Mesenteric fat pad (tissue), 1 donor: Measurements from ENCODE around the gene SPPL2B. TPM values are rescaled to one million over a fixed set of nuclear protein-coding genes. Genes with fewer than 3 reads are reported as not detected.
A peak's percentile ranks its signal among the peaks of the same experiment; 100 is the strongest.

ENCODE experiments used
- DNase-seq: peaks from one replicate; pipeline ENCODE4 v3.0.0-alpha.2; 2020; ENCODE audit warnings: low spot score
- total RNA-seq: library from RNA; stranded (reverse); fragmentation: NEBNext Ultra II Directional; extraction: Animal tissue kit (Norgen Biotek cat#: 25700); gene quantifications from one replicate; pipeline ENCODE4 v1.2.1, GENCODE V29; 2021
- donor health status: DM: yes; HTN: yes; CAD: no.

The SPPL2B gene
- total RNA-seq, 1 donor from 2014 or later = 37.8 TPM

DNA sequence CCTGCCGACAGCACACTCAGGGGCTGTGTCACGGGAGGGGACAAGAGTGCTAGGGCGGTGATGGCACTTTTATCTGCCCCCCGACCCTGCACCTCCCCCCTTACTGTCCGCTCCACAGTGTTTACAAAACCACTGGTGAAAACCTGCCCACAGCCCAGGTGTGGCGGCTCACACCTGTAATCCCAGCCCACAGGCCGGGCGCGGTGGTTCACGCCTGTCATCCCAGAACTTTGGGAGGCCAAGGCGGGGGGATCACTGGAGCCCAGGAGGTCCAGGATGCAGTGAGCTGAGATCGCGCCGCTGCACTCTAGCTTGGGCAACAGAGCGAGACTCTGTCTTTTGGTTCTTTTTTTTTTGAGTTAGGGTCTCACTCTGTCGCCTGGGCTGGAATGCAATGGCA is 32.3 kb upstream of the SPPL2B start:
- no peak for DNase-seq

DNA sequence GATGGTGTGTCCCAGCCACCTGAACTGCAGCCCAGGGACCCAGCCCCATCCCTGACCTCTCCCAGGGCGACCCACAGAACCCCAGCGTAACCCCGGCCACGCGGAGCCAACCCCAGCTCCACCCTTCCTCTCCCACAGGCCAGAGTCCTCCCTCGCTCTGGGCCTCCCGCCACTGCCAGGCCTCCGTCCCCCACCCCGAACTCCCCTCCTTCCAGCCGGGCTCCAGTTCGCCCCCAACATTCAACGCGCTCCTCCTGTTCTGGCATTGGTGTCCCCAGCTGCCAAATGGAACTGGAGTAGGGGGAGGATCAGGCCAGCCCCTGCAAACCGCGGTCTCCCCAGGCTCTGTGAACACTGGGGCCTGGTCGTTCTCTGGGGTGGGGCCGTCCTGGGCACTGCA is 28.0 kb upstream of the SPPL2B start:
- DNase-seq = no peak

DNA sequence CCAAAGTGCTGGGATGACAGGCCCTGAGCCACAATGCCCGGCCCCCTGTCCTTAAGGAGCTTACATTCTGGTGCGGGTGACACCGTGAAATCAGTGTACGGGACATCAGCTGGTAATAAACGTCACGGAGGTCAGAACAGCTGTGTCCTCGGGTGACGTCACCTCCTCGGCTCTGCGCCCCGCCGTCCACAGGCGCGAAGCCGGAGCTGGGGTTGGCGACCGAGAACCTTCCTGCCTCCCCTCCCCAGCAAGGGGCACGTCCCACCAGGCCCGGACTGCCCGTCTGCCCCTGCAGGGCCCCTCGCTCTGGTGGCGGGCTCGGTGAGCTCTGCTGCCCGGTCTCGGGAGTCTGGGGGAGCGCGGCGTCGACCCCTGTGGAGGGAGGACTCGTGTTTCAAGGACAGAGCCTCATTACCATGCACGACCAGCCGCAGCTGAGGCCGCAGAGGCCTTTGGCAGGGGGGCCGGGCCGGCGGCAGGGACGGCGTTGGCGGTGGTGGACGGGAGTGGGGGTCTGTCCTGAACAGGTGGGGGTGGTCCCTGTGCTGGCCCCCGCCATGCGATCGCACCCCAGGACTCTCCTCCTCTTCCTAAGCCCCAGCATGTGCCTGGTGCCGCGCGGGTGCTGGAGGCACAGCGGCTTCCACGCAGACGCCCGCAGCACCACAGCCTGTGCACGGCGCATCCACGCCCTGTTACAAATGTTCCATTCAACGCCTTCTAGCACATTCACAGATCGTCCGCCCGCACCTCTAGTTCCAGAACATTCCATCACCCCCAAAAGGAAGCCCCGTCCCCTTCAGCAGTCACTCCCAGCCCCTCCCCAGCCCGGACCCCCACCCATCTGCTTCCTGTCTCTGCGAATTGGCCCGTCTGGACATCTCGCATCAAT is 25.9 kb upstream of the SPPL2B start:
- no peak for DNase-seq

DNA sequence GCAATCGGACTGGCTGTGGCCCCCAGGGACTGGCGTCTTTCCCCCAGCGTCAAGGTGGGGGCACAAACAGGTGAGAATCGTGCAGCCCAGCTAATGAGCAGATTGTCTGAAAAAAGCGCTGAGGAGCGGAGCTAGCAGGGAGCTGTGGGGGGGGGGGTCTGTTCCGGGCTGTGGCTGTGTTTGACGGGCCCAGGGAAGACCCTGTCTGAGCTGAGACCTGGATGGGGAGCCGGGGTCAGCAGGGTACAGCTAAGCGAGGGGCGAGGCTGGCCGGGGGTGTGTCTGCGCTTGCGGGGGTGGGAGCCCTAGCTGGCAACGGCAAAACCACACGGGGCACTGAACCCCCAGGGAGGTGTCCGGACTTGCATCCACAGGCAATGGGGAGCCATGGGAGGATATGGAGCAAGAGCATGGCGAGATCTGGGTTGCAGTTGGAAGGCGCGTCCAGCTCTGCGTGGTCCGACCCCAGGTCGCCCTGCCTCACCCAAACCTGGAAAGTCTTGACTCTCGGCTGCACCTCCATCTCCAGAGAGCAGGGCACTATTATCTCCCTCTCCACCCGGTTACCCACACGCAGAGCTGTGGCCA is 25.2 kb upstream of the SPPL2B start:
- DNase-seq = no peak

DNA sequence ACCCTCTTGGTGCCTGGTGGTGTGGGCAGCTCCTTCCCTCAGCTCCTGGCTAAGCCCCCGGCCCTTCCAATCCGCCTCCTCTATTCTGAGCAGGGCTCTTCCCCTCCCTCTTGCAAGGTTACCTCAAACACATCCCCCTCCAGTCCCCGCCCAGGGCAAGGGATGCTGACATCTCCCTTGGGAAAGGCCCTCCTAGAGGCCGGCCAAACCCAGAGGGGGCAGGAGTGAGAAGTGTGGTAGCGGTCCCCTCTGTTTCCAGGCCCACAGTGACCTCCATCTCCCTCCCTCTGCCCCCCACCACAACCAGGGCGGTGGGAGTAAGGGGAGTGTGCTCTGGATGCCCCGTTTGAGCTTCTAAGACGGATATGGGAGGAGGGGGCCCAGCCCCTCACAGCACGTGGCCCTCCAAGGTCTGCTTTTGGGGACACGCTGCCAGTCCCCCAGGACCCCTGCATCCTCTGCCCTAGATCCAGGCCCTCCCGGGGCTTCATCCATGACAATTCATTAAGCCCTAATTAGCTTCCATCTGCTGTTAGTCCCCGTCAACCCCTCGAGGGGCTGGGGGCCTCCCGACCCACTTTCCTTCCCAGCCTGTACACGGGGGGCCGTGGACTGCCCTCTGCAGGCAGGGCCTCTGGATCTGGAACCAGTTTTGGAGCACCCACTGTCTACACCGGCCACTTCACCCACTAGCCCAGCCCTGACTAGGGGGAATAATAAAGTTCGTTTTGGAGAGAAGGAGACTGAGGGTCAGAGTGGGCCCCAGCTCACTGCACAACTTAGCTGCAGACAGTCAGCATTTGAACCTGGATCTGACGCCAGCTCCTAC is 22.8 kb upstream of the SPPL2B start:
- DNase-seq = no peak

DNA sequence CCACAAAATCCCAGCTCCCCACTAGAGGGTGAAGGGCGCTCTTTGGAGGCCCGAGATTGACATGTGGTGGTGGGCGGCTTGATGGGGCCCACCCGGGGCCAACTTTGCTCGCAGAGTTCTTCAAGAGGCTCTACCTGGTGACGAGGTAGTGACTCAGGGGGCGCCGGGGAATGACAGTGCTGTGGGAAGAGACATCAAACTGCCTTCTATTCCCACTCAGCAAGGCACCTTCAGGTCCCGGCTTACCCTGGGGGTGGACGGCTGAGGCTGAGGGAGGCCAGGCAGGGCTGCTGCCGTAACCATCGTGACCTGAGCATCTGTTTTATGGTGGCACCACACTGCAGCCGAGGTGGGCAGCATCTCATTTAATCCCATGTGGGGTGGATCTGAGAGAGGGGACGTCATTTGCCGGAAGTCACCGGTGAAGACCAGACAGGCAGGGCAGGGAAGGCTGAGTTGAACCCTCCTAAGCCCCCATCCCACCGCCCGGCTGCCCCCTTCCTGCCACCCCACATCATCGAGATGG is 22.1 kb upstream of the SPPL2B start:
- DNase-seq = no peak

DNA sequence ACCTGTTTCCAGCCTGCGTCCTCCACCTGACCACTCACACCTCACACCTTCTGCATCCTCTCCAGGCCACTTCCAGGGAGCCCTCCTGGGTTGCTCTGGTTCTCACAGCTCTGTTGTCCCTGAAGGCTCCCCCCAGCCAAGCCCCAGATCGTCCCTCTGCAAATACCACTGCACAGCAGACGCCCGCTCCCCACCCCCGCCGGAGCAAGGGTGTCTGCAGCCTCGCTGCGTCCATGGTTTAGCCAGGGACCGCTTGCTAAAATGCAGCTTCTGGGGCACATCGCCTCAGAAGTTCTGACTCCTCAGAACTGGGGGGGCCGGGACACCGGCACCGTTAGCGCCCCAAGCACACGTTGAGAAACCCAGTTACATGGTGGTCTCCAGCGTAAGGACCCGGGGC is 21.5 kb upstream of the SPPL2B start:
- no peak for DNase-seq

DNA sequence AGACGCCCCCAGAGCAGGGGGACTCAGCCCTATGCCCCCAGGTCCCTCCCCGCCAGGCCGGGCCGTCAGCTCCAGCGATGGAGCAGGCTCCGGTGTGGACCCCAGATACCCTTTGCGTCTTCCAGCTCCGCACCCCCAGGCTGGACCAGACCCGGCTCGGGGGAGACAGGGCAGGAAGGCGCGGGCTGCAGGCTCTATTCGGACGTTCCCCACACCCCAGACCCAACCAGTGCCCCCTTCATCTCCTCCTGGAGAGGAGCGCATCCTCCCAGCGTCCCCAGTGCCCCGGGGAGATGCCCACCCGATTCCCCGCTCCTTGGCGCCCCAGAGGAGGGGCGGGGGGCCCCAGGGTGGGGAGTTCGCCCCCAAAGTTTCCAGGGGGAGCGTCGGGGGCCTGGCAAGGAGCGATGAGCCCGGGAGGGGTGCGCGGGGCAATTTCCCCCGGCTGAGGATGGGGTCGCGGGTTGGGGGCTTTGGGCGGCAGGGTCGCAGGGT is 20.9 kb upstream of the SPPL2B start:
- no peak for DNase-seq

DNA sequence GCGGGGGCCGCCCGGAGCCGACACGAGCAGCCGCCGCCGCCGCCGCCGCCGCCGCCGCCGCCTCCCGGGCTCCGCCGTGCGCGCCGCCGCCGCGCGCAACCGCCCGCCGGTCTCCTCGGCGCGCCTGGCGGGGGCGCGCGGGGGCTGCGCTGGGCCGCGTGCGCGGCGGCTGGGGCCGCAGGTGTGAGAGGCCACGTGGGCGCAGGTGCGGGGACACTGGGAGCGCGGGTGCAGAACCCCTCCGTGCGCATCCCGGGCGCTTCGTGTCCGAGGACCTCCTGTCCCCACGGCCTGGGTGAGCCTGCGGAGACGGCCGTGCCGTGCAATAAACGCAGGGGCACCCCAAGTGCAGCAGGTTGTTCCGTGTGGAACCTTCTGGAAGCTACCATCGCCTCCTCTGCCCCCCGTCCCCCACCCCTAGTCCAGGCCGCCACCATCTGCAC is 20.3 kb upstream of the SPPL2B start, which contains the start of gene LINGO3:
Gene LINGO3 (minus strand): TSS at position 41 of the 443 bp plus-strand sequence. CDS start 16,378 bp downstream, outside the sequence.
- no peak for DNase-seq

DNA sequence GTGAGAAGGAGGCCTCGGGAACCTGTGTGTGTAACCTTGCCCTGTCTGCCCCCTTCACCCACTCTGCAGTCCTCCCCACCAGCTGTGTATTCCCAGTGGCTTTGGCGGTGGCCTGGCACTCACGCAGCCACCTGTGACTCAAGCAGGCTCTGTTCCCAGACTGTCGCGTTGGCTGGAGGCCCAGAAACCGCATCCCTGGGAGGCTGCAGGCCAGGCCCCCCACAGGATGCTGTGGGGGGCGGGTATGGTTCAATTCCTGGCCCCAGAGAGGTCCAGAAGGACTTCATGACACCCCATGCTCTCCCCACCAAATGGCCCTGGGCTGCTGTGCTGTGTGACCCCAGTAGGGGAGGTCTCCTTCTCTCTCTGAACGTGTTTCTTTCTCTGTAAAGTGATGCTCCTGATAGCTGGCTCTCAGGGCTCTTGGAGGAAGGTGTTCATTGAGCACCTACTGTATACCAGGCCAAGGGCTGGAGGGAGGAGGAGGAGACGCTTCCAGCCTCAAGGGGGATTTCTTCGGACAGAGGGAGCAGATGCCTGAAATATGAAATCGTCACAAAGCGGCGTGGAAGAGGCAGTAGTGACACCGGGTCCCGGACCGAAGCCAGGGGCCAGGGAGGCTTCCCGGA is 18.6 kb upstream of the SPPL2B start:
- no peak for DNase-seq

DNA sequence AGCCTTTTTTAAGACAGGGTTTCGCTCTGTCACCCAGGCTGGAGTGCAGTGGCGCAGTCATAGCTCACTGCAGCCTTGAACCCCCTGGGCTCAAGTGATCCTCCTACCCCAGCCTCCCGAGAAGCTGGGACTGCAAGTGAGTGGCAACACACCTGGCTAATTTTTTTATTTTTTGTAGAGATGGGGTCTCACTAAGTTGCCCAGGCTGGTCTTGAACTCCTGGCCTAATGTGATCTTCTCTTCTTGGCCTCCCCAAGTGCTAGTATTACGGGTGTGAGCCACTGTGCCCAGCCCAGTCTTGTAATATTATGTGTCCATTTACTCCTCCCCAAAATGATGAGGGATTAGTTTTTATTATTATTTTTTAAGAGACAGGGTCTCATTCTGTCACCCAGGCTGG is 17.4 kb upstream of the SPPL2B start:
- no peak for DNase-seq

DNA sequence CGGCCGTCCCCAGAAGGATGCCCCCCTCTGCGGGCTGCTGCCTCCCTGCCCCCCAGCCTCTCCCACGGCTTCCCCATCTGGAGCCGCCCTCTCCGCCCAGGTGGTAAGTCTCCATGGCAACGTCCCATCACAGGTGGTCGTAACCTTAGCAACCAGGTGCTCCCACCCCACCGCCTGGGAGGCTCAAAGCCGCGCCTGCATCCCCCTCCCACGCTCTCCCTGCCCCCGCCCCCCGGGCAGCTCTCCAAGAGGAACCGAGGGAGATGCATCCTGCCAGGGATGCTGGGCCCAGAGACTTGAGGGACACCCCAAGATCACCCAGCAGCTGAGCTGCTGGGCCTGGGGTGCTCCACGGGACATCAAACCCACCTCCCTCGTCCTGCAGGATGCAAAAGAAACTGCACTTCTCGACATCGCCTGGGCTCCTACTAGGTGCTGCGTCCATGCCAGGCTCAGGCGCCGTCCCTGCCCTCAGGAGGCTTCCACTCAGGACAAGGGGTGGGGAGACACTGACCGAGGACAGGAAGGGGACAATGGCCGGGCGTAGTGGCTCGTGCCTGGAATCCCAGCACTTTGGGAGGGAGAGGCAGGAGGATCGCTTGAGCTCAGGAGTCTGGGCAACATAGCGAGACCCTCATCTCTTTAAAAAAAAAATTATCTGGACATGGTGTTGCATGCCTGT is 15.5 kb upstream of the SPPL2B start:
- no peak for DNase-seq

DNA sequence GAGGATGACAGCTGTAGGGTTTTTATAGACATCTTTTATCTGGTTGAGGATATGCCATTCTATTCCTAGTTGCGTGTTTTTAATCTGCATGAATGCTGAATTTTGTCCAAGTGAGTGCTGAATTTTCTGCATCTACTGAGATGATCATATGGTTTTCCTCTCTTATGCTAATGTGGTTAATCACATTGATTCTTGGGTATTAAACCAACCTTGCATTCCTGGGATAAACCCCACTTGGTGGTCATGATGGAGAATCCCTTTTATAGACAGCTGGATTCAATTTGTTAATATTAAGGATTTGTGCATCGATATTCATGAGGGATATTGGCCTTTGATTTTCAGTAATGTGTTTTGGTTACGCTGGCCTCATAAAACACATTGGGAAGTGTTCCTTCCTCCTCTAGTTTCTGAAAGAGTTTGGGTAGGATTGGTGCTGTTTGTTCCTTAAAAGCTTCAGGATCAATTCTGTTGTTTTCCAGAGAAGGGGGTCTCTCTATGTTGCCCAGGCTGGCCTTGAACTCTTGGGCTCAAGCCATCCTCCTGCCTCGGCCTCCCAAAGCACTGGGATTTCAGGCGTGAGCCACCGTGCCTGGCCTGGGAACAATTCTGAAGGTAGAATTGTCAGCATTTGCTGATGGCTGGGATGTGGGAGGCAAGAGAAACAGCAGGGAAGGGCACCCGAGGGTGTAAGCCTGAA is 13.2 kb upstream of the SPPL2B start:
- DNase-seq = no peak

DNA sequence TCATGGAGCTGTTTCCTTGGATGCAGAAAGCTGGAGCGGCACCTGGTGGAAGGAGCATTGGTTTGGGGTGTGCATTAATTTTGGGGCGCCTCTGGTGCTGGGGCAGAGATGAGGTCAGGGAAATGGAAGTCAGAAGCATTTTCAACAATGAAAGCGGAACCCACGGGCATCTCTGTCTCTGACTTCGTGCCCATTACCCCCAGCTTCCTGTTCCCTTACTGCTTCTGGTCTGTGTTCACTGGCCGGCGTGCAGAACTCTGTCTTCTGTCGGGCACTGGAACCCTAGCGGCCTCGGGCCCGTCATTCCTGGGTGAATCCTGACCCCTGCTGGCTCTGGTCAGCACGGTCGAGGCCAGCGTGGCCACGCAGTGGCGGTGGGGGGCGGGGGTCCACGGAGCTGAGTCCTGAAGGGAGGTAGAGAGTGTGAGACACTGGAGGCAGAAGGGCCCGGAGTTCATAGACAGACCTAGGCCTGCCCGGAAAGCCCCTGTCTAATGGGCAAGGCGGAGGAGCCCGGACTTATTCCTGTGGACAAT is 12.6 kb upstream of the SPPL2B start:
- DNase-seq = peak; percentile 92

DNA sequence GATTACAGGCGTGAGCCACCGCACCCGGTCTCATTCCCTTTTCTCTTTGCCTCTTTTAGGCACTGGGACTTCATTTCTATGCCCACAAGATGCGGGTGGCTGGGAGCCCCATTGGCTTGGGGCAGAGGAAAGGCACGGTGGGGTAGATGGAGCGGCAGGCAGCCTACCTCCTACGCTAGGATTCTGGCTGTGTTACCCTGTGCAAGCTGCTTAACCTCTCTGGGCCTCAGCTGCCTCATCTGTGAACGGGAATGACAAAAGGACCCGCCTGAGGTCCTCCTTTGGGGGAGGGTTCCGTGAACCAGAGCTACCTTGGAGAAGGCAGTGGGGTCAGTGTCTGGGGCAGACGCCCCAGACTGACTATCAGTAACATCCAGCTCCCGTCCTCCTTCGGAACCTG is 11.2 kb upstream of the SPPL2B start:
- no peak for DNase-seq

DNA sequence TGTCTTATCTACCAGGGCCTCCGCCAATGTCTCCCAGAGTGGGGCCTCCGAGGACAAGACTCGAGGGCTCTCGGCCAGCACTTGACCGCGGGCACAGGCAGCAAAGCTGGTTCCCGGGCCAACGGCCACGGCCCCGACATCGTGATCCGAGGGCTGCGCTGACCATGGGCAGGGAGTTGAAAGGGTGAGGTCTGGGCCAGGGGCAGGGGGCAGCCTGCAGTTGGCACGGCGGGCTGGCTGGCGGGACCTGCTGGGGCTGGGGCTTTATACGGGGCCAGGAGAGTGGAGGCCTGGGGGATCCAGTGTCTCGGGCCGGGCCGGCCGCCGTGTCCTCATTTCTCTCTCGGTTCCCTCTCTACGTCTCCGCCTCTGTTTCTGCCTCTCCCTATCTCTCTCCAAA is 10.7 kb upstream of the SPPL2B start:
- DNase-seq = no peak

DNA sequence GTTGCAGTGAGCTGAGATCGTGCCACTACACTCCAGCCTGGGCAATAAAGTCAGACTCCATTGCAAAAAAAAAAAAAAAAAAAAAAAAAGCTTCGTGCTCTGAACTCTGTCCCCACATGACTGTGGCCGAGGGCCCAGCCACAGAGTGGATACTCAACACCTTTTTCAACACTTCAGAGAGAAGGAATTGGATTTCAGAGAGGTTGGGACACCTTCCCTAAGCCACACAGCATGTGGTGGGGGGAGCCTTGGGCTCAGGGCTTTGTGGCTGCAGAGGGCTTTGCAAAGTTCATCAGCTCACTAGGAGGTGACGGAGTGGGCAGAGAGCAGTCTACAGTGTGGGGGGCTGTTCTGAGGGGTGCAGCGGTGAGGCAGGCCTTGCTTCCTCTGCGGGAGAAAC is 9.6 kb upstream of the SPPL2B start:
- no peak for DNase-seq

DNA sequence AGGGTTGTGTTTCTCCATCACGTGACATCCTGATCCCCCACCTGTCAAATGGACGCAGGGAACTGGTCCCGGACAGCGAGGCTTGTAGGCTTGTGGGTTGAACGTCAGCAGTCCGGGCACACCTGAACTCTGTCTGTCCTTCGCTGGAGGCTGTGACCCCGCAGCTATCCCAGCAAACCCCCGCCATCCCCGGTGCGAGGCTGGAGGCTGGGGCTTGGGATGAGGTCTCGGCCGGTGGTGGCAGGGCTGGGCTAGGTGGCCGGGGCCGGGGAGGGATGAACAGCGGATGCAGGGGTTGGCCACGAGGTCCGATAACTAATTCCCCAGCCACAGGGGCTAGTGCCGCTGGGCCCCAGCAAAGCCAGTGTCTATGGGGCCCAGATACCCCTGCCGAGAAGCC is 8.9 kb upstream of the SPPL2B start:
- no peak for DNase-seq

DNA sequence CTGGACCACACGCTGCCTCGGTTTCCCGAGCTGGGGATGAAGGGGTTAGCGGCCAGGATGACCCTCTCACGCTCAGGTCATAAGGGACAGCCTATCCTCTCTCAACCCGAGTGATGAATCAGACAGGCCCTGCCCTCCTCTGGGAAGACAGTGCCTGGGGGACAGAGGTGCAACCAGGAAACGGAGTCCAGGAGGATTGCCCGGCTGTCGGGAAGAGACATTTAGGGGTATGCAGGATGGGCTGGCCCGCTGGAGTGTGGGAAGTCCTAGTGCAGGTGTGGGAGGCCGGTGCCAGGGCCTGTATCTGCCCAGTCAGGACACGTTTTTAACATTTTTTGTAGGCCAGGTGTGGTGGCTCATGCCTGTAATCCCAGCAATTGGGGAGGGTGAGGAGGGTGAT is 8.4 kb upstream of the SPPL2B start:
- DNase-seq = no peak
